Gastrocnemius medialis (tissue), 4 donors: ENCODE data around the gene CYP27A1. TPM values are rescaled to one million over a fixed set of nuclear protein-coding genes. Genes with fewer than 3 reads are reported as not detected.
A peak's percentile ranks its signal among the peaks of the same experiment; 100 is the strongest.

Experiments used
- ATAC-seq, 2 donors: fragments of 150-250 bp; one replicate each; pipeline ENCODE4 v1.9.1; 2016
- DNase-seq, 2 donors: peaks; one replicate each; pipeline ENCODE4 v3.0.0-alpha.2; 2019
- H3K27ac ChIP-seq, 4 donors: fragments of 200-600 bp; sonication (generic); 1 replicate in 1 of 4; 2 replicates in 3 of 4; pipeline ENCODE4 v1.5.1; 2016 to 2018; ENCODE audit warnings: mild to moderate bottlenecking in 2 of 4, moderate library complexity in 1 of 4
- H3K27me3 ChIP-seq, 3 donors: fragments of 200-600 bp; sonication (generic) in 2 of 3; 1 replicate in 1 of 3; 2 replicates in 2 of 3; pipeline versions ENCODE4 v1.5.1 to v1.6.0; 2016 to 2019; ENCODE audit warnings: mild to moderate bottlenecking in 1 of 3, moderate library complexity in 1 of 3
- H3K36me3 ChIP-seq, 2 donors: fragments of 200-600 bp; sonication (generic) in 1 of 2; one replicate each; pipeline ENCODE4 v1.5.1; 2017 to 2018
- H3K4me1 ChIP-seq, 2 donors: fragments of 200-600 bp; sonication (generic) in 1 of 2; one replicate each; pipeline ENCODE4 v1.5.1; 2016 to 2017; ENCODE audit warnings: mild to moderate bottlenecking in 2 of 2
- H3K4me3 ChIP-seq, 4 donors: fragments of 200-600 bp; sonication (generic) in 3 of 4; 1 replicate in 1 of 4; 2 replicates in 3 of 4; pipeline ENCODE4 v1.5.1; 2016 to 2019; ENCODE audit warnings: mild to moderate bottlenecking in 2 of 4
- H3K9me3 ChIP-seq, 3 donors: fragments of 200-600 bp; sonication (generic) in 2 of 3; 1 replicate in 1 of 3; 2 replicates in 2 of 3; pipeline ENCODE4 v1.5.1; 2016 to 2019
- POLR2A ChIP-seq, 2 donors: fragments of 450-650 bp; IDR thresholded peaks; one replicate each; pipeline ENCODE4 v1.6.1; 2017; ENCODE audit warnings: antibody characterized with exemption in 2 of 2, mild to moderate bottlenecking in 2 of 2, moderate library complexity in 2 of 2
- in situ Hi-C, 4 donors: fragments of 200-750 bp; cut with MboI; loops; one replicate each; pipeline versions ENCODE4 v1.15.0 to v1.8.0; 2017; ENCODE audit warnings: low sequenced_read_pairs in 4 of 4
- intact Hi-C: fragments of 100-400 bp; cut with DNase I; formaldehyde crosslinking; loops from one replicate; pipeline ENCODE4 v1.15.1; 2023; ENCODE audit warnings: low total_unique reads
- total RNA-seq, 4 donors: library from RNA; depleted of rRNA; stranded (reverse); fragments of >200 nt; gene quantifications; one replicate each; pipeline versions ENCODE4 v1.1.0 to v1.2.3, GENCODE V29; 2016
- TF ChIP-seq, protein P1 (sequence below), 5 experiments: fragments of 450-650 bp in 3 of 5; fragments of 200-600 bp in 2 of 5; sonication (generic) in 2 of 5; IDR thresholded peaks in 4 of 5; conservative IDR thresholded peaks in 1 of 5; 1 replicate in 4 of 5; 2 replicates in 1 of 5; pipeline ENCODE4 v1.5.1; 2016 to 2019; ENCODE audit warnings: antibody characterized with exemption in 5 of 5, mild to moderate bottlenecking in 3 of 5, moderate library complexity in 3 of 5

The CYP27A1 gene
- total RNA-seq, 4 donors from 2014 or later, result 17.9 to 56.3 (median 26.8) TPM

DNA sequence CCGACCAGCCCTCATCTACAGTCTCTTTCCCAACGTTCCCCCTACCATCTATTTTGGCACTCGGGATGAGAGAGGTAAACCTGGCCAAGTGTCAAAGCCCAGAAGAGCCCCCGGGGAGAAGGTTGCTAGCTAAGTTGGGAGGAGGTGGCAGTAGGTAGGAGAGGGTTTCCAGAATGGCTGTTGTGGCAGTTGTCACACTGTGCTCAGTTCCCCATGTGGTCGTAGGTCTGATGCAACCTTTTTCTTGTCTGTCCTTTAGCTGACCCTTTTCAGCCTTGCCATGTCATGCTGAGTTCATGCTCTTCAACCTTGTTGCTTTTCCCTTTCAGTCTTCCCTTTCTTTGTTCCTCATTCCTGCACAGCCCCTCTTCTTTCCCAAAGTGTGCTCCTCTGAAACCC is 36.8 kb upstream of the CYP27A1 start:
- ATAC-seq (peak in 1 of 2 donors; percentile 46), DNase-seq (peak in 1 of 2 donors; percentile 18)
- in situ Hi-C loops, result no loop called here
- Histone ChIP-seq H3K27ac (no peak overlapping the region), H3K36me3 (peaks cover 0 to 44% of the 10 kb centered on the region in 2 donors), H3K27me3 (no peaks in the 10 kb centered on the region), H3K9me3 (no peaks in the 10 kb centered on the region), H3K4me1 (no peaks in the 10 kb centered on the region), H3K4me3 (no peak overlapping the region)
- intact Hi-C loops, result no loop called here
- no peak for TF ChIP-seq POLR2A (IDR thresholded peaks at IDR 0.05)
- TF ChIP-seq, protein P1, sequence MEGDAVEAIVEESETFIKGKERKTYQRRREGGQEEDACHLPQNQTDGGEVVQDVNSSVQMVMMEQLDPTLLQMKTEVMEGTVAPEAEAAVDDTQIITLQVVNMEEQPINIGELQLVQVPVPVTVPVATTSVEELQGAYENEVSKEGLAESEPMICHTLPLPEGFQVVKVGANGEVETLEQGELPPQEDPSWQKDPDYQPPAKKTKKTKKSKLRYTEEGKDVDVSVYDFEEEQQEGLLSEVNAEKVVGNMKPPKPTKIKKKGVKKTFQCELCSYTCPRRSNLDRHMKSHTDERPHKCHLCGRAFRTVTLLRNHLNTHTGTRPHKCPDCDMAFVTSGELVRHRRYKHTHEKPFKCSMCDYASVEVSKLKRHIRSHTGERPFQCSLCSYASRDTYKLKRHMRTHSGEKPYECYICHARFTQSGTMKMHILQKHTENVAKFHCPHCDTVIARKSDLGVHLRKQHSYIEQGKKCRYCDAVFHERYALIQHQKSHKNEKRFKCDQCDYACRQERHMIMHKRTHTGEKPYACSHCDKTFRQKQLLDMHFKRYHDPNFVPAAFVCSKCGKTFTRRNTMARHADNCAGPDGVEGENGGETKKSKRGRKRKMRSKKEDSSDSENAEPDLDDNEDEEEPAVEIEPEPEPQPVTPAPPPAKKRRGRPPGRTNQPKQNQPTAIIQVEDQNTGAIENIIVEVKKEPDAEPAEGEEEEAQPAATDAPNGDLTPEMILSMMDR (IDR thresholded peaks at IDR 0.05 in 4 of 5, conservative IDR thresholded peaks at IDR 0.05 in 1 of 5), result no peak

DNA sequence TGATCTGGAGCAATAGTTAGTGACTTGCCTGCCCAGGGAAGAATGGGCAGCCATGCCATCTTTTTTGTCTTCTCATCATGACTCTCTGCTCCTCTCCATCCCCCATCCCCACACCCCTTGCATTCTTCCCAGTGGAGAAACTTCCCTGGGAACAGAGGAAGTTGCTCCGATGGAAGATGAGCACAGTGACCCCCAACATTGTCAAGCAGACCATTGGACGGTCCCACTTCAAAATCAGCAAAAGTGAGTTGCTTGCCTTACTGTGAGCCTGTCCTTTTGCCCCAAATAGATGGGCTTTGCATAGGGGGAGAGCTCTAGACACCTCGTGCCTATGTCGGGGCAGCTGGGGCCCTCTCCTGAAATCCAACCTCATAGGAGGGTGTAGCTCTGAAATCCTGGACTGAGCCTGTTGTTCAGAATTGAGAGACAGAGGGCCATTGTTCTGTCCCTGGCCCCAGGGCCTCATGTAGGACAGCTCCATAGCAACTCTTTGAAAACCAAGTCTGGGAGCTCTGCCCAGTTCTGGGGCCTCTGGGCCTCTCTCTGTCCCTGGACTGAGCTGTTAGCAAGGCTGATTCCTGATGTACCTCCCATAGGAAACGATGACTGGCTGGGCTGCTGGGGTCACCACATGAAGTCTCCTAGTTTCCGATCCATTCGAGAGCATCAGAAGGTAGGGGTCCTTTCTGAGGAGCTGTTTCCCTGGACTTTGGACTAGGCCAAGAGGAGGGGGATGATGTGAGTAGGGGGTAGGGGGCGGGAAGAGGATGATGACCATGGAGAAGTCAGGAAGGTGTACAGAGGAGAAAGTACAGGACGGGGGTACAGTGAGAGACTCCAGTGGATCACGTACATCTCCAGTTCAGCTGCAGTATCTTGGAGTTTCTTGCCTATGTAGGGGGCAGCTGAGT is 36.1 kb upstream of the CYP27A1 start:
- DNase-seq, result no peak
- H3K27ac ChIP-seq, result no peak overlapping the region
- intact Hi-C loops, result no loop called here
- H3K36me3 ChIP-seq, result peaks cover 0 to 44% of the 10 kb centered on the region in 2 donors
- H3K27me3 ChIP-seq, result no peaks in the 10 kb centered on the region
- no peaks in the 10 kb centered on the region for H3K9me3 ChIP-seq
- H3K4me3 ChIP-seq, result no peak overlapping the region
- no peak for ATAC-seq
- H3K4me1 ChIP-seq, result no peaks in the 10 kb centered on the region
- in situ Hi-C loops, result no loop called here
- TF ChIP-seq, protein P1 (IDR thresholded peaks at IDR 0.05 in 4 of 5, conservative IDR thresholded peaks at IDR 0.05 in 1 of 5), result no peak
- TF ChIP-seq POLR2A (IDR thresholded peaks at IDR 0.05), result no peak

DNA sequence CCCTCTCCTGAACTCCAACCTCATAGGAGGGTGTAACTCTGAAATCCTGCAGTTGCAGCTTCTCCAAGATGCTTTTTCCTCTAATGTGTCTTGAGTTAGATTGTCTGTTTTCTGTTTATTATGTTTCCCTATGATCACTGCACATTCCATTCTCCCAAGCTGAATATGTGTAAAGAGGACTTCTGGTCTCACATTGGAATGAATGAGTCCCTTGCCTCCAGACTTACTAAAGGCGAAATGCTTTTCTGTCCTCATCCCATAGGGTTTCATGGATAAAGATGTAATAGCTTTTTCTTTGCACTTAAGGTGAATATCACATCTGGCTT is 35.5 kb upstream of the CYP27A1 start:
- Histone ChIP-seq H3K36me3 (peaks cover 0 to 46% of the 10 kb centered on the region in 2 donors), H3K4me1 (no peaks in the 10 kb centered on the region), H3K27me3 (no peaks in the 10 kb centered on the region), H3K9me3 (no peaks in the 10 kb centered on the region), H3K4me3 (no peak overlapping the region), H3K27ac (no peak overlapping the region)
- TF ChIP-seq POLR2A (IDR thresholded peaks at IDR 0.05), result no peak
- TF ChIP-seq, protein P1 (IDR thresholded peaks at IDR 0.05 in 4 of 5, conservative IDR thresholded peaks at IDR 0.05 in 1 of 5), result no peak
- intact Hi-C loops (no loop called here), in situ Hi-C loops (no loop called here)
- no peak for DNase-seq
- no peak for ATAC-seq

DNA sequence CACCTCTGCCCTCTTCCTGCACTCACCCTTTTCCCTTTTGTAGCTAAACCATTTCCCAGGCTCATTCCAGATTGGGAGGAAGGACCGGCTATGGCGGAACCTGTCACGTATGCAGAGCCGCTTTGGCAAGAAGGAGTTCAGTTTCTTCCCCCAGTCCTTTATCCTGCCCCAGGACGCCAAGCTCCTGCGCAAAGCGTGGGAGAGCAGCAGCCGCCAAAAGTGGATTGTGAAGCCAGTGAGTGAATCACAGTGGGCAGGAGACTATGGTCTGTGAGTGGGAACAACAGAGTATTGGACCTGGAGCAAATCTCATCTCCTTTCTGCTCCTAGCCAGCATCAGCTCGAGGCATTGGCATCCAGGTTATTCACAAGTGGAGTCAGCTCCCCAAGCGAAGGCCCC is 35.0 kb upstream of the CYP27A1 start:
- Histone ChIP-seq H3K27ac (no peak overlapping the region), H3K4me1 (no peaks in the 10 kb centered on the region), H3K9me3 (no peaks in the 10 kb centered on the region), H3K36me3 (peaks cover 0 to 50% of the 10 kb centered on the region in 2 donors), H3K27me3 (no peaks in the 10 kb centered on the region), H3K4me3 (no peak overlapping the region)
- DNase-seq (no peak), ATAC-seq (no peak)
- TF ChIP-seq, protein P1 (IDR thresholded peaks at IDR 0.05 in 4 of 5, conservative IDR thresholded peaks at IDR 0.05 in 1 of 5), result no peak
- TF ChIP-seq POLR2A (IDR thresholded peaks at IDR 0.05), result no peak
- intact Hi-C loops, result no loop called here
- in situ Hi-C loops, result no loop called here
